Activated T-cell treated with anti-CD3 and anti-CD28 coated beads for 4 hours (primary cell): Measurements from ENCODE around the gene PCDH9.
"Not testable (repeated sequence)": the region's sequence is repeated elsewhere in the genome, so short reads cannot be mapped to it uniquely, and the experiment has no call there.

ENCODE experiments used
- DNase-seq: peaks from one replicate; pipeline ENCODE4 v3.0.0-alpha.2; 2020

The PCDH9 gene

DNA sequence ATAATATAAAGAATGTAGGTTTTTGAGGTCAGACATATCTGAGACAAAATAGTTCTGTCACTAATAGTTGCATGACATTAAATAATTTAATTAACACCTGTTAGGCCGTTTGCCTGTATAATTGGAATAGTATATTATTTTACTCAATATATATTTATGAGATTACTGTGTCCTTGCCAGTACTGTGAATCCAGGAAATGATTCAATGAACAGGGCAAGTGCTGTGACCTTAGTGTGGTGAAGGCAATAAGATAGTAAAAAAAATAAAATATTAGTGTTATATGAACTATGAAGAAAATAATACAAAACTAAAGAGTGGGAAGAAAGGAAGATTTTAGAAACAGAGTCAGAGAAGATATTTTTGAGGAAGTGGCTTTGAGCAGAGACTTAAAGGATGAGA is 403.7 kb downstream of the PCDH9 start:
- no peak for DNase-seq

DNA sequence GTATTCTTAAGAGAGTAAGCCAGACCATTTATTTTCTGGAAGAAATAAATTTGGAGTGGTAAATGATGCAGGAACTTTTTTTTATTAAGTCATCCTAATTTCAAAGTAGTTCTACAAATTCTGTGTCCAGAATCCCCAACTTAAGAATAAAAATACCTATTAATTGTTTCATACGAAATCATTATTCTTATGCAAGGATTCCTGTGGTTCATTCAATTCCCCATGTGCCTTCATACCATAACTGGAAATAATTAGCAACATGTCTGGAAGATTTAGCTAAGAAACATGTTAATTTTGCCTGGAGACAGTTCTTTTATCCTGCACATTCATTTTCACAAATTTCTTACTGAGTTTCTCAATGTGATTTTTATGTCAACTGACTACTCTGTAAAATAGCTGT is 408.6 kb downstream of the PCDH9 start:
- DNase-seq = no peak

DNA sequence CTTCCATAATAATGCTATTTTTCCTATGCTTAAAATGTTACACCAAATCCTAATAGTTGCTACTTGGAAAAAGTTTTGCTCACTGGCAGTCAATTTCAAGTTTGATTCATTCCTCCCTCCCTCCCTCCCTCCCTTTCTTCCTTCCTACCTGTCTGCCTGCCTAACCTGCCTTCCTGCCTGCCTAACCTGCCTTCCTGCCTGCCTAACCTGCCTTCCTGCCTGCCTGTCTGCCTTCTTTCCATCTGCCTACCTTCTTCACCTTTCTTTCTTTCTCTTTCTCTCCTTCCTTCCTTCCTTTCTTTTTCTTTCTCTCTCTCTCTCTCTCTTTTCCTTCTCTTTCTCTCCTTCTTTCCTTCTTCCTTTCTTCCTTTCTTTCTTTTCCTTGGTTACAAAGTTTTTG is 418.7 kb downstream of the PCDH9 start:
- no peak for DNase-seq

DNA sequence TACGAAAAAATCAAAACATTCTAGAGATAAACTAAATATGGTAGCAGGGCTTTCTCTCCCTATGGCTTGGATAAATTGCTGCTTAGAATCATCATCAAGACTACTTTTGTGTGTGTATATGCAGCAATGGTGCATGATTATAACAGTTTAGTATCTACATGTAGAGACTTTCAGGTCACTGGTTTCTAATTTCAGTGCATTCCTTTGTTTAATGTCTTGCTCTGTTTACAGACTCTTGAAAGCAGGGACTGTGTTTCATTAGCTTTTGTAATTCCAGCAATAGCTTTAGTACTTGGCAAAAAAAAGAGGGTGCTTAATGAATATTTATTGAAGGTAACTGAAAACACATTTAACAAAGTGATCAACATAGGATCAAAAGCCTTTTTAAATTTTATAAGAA is 420.7 kb downstream of the PCDH9 start:
- no peak for DNase-seq

GRCh38 chr13:66807251-66807650 is 422.9 kb downstream of the PCDH9 start:
- DNase-seq = no peak

GRCh38 chr13:66805657-66806056 is 424.5 kb downstream of the PCDH9 start:
- no peak for DNase-seq

DNA sequence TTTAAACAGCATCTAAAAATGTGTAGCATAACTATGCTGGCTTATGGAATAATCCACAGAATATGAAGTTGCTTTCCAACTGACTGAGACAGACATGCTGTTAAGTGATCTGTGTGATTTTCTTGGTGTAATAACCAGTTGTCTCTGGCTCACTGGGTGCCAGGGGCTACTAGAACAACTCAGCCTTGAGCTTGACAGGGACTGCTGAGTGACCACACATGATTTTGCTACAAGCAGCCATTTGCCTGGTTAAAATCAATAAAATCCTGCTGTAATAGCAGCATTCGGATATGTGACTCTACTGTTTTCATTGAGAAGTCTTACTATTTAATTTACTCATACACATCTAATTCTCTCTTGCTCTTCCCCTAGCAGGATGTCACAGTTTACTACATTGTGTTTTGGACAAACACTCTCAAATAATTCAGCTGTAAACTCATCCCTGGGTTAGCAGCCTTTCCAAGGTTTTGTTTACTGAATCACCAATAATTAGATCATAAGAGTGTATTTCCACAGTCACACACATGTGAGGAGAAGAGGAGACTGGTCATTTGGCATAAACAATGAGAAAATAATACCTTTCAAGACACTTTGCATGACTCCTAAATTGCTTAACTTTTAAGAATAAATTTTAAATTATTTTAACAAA is 426.2 kb downstream of the PCDH9 start:
- no peak for DNase-seq

- no peak for DNase-seq
Observed at GRCh38 chr13:66803013-66803807, 426.9 kb downstream of the PCDH9 start.

DNA sequence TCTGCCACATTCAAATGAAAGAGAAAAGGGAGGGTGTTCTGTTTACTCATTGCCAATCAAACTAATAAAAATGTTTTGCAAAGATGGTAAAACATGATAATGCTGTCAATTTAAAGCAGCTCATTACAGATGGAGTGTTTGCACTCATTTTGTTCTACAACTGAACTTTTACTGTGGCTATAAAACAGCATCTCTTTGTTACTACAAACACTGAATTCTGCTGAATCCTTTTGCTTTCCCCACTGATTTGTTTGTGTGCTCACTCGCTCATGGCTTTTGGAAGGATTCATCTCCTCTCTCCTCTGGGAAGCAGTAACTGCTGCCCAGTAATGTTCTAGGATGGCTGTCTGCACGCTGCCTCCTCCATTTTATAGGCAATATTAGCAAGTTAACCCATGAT is 434.5 kb downstream of the PCDH9 start:
- DNase-seq = no peak

DNA sequence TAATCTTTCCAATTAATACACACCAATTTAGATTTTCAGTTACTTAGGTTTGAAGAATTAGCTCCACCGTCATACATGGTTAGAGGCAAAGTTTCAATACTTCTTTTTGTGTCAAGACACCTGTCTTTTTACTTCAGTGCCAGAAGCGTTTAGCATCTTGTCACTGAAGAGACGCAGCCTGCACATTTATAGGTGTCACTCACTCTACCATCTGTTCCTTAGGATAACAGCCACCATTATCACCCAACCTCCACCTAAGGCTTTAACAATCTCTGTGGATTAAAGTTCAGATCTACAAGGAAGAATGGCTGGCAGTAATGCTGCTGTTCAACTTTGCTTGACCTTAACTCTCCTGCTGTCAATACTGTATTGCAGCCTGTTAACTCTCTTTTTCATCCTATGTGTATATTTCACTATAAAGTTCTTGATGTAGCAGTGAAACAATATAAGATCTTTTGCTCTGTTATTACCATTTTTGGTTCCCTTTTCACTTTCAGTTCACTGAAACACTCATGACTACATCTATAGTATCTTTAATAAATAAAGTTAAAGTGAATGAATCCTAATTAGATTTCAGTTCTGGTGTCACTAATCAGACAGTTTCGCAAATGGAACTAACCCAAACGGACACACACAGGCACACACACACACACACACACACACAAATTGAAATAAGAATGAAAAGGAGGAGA is 435.6 kb downstream of the PCDH9 start:
- DNase-seq = no peak

GRCh38 chr13:66790861-66791260 is 439.3 kb downstream of the PCDH9 start:
- DNase-seq = no peak

GRCh38 chr13:66781241-66781640 is 448.9 kb downstream of the PCDH9 start:
- no peak for DNase-seq

GRCh38 chr13:66780814-66781213 is 449.3 kb downstream of the PCDH9 start:
- DNase-seq = no peak

- DNase-seq = no peak
Observed at GRCh38 chr13:66778461-66778860, 451.7 kb downstream of the PCDH9 start.

DNA sequence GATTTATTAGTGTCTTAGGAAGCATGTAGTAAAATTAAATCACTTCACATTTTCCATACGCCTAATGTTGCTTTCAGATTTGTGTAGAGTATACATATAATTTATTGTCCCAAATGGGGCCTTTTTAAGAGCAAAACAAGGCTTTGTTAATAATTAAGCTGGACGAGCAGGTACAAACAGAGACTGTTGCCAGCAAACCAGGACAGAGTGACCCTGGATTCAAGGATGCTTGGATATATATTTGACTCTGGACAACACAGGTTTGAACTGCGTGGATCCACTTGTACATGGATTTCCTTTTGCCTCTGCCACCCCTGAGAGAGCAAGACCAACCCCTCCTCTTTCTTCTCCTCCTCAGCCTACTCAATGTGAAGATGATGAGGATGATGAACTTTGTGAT is 454.9 kb downstream of the PCDH9 start:
- no peak for DNase-seq

DNA sequence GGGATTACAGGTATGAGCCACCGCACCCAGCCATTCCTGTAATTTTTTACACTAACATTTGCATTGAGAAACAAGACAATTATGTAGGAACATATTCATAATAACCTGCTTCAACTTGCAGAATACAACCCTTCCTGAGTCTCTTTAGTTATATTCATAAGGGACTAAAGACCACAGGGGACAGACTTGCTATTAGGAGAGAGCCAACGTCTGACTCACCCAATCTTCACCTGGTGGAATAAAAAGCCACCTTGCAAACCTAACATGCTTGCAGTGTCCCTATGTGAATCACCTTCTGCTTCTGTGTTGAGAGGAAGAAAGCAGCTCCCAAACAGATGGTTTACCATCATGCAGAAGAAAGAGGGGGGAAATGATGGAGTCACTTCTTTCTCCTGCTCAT is 456.1 kb downstream of the PCDH9 start:
- no peak for DNase-seq

DNA sequence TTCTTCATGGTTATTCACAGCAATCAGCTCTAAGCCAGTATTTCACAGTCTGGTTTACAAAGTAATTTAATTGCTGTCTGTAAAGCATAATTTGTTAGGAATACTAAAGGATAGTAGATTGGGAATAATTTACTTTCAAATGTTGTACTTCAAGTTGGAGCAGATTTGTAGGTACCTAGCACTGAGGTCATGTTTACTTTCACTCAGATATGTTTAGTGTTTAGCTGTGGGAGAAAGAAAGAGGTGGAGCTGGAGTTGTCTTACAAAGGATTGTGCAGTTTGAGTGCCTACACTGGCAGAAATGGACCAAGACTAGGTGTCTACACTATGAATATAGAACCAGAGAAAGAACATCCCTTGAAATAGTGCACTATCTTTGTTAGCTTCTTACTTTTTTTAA is 464.6 kb downstream of the PCDH9 start:
- no peak for DNase-seq

- not testable (repeated sequence) for DNase-seq
Observed at GRCh38 chr13:66760678-66761077, 469.5 kb downstream of the PCDH9 start.

DNA sequence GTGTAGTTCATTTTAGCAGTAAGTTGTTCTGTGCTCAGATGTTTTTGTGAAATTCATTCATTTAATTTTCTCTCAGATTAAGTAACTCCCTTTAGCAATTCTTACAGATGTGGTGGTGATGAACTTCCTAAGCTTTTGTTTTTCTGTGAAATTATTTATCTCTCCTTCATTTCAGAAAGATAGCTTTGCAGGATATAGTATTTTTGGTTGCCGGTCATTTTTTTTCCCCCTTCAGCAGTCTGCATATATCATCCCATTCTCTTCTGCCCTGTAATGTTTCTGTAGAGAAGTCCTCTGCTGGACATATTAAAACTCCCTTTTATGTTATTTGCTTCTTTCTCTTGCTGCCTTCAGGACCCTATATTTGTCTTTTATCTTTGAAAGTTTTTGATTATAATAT is 470.2 kb downstream of the PCDH9 start:
- no peak for DNase-seq

DNA sequence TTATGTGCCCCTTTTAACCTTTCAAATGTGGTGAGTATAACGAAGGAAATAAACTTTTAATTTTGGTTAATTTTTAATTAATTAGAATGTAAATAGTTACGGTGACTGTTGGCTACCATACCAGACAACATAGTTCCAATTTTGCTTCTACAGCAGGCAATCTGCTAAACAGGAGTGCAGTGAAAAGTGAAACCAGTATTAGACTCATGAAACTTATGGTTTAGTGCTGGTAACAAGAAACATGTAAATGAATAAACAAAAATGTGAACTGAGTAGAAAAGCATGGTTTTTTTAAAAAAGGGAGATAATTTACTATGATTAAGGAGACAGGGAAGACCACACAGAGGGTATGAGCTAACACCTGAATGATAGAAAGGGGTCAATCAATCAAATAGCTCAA is 478.4 kb downstream of the PCDH9 start:
- DNase-seq = no peak

- DNase-seq = no peak
Observed at GRCh38 chr13:66748712-66749111, 481.4 kb downstream of the PCDH9 start.

DNA sequence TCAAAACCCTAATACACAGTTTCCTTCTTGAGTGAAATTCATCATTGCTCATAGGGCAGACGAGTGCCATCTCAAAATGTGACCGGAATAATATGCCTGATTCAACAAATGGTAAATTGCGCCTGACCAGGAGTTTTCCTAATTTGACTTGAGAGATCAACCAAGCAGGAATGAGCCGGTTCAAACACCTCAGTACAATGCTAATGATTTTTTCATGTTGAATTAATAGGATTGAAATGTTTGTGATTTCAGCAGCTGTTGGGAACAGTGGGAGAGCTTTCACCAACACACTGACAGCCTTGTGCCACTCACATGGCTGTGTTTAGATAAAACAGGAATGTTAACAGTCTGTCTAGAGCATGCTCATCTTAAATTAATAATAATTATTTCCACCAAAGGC is 484.8 kb downstream of the PCDH9 start:
- DNase-seq = no peak

- DNase-seq = no peak
Observed at GRCh38 chr13:66723576-66723975, 506.6 kb downstream of the PCDH9 start.

DNA sequence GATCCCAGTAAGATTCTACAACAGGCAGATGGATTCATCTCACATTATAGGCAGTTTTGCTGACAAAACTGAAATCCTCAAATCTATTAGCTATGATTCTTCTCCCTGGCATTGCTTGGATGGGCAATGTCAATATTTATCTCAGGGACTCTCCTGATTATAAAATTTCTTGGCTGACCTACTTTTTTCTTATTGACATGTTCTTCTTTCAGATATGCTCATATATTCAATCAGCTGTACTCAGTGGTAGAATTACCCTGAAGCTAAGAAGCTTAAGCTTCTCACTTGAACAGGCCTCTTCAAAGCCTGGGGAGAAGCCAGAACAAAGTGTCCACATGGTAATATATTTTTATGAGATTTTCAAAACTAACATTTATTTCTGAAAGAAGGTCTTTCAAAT is 513.6 kb downstream of the PCDH9 start:
- DNase-seq = no peak
